ENCODE measurements around the gene COG2. TPM values are rescaled to one million over a fixed set of nuclear protein-coding genes. Genes with fewer than 3 reads are reported as not detected.

COG2 gene
- total RNA-seq, 1 donor from 2014 or later, result 34.0 TPM

DNA sequence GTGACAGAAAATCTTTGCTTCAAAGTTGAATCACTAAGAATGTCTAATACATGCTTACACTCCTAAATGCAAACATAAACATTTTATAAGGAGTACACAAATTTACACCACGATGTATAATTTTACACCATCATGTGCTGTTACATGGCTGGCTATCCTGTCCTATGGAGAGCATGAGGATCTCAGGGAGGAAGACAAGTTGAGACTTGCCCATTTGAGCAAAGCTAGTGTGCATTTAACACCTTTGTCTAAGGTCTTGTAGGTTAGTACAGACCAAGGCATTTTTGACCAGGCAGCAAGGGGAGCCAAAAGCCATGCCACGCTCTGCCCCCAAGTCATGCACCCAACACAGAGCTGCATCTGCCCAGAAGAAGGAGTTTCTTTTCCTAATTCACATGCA is 14.5 kb upstream of the COG2 start:
- Mint-ChIP-seq H3K27ac (no peak overlapping the region), H3K4me3 (no peak overlapping the region), H3K36me3 (no peaks in the 10 kb centered on the region), H3K9me3 (no peaks in the 10 kb centered on the region), H3K27me3 (no peaks in the 10 kb centered on the region), H3K4me1 (ENCODE audit: unreplicated experiment) (peaks cover 8% of the 10 kb centered on the region)
- TF ChIP-seq, protein P1, sequence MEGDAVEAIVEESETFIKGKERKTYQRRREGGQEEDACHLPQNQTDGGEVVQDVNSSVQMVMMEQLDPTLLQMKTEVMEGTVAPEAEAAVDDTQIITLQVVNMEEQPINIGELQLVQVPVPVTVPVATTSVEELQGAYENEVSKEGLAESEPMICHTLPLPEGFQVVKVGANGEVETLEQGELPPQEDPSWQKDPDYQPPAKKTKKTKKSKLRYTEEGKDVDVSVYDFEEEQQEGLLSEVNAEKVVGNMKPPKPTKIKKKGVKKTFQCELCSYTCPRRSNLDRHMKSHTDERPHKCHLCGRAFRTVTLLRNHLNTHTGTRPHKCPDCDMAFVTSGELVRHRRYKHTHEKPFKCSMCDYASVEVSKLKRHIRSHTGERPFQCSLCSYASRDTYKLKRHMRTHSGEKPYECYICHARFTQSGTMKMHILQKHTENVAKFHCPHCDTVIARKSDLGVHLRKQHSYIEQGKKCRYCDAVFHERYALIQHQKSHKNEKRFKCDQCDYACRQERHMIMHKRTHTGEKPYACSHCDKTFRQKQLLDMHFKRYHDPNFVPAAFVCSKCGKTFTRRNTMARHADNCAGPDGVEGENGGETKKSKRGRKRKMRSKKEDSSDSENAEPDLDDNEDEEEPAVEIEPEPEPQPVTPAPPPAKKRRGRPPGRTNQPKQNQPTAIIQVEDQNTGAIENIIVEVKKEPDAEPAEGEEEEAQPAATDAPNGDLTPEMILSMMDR (conservative IDR thresholded peaks at IDR 0.05), result no peak
- no peak for DNase-seq (ENCODE audit: extremely low spot score, unreplicated experiment)

DNA sequence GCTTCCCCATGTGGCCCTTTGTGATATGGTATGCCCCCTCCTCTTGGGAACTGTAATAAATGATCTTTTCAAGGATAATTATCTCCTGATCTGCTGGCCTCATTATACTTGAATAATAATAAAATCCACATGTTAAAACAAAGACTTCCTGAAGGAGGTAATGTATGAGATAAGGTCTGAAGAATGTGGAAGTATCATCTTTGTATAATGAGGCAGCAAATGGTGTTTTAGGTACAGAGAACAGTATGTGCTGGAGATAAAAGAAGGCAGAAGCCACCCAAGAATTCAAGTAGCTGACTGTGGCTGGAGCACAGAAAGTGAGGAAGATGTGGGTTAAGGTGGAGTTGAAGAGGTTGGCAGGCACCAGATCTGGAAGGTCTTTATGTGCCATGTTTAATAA is 12.8 kb upstream of the COG2 start:
- DNase-seq (ENCODE audit: extremely low spot score, unreplicated experiment), result no peak
- H3K36me3 Mint-ChIP-seq, result no peaks in the 10 kb centered on the region
- H3K27ac Mint-ChIP-seq, result no peak overlapping the region
- peaks cover 8% of the 10 kb centered on the region for H3K4me1 Mint-ChIP-seq (ENCODE audit: unreplicated experiment)
- TF ChIP-seq, protein P1 (conservative IDR thresholded peaks at IDR 0.05), result no peak
- H3K27me3 Mint-ChIP-seq, result no peaks in the 10 kb centered on the region
- no peak overlapping the region for H3K4me3 Mint-ChIP-seq
- H3K9me3 Mint-ChIP-seq, result no peaks in the 10 kb centered on the region

DNA sequence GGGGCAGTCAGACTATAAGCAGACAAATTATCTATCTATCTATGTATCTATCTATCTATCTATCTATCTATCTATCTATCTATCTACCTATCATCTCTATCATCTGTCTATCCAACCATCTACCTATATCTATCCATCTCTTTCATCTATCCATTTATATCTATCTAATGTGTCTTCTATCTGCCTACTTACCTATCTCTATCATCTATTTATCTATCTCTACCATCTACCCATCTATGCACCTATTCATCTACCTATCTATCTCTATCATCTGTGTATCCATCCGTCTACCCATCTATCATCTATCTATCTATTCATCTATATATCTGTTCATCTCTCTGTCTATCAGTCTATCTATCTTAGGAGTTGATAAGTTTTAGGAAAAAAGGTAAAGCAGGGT is 10.8 kb upstream of the COG2 start:
- no peaks in the 10 kb centered on the region for H3K9me3 Mint-ChIP-seq
- no peaks in the 10 kb centered on the region for H3K36me3 Mint-ChIP-seq
- no peak overlapping the region for H3K4me3 Mint-ChIP-seq
- no peak overlapping the region for H3K27ac Mint-ChIP-seq
- TF ChIP-seq, protein P1 (conservative IDR thresholded peaks at IDR 0.05), result no peak
- DNase-seq (ENCODE audit: extremely low spot score, unreplicated experiment), result no peak
- H3K4me1 Mint-ChIP-seq (ENCODE audit: unreplicated experiment), result no peaks in the 10 kb centered on the region
- peaks cover under 1% of the 10 kb centered on the region for H3K27me3 Mint-ChIP-seq

DNA sequence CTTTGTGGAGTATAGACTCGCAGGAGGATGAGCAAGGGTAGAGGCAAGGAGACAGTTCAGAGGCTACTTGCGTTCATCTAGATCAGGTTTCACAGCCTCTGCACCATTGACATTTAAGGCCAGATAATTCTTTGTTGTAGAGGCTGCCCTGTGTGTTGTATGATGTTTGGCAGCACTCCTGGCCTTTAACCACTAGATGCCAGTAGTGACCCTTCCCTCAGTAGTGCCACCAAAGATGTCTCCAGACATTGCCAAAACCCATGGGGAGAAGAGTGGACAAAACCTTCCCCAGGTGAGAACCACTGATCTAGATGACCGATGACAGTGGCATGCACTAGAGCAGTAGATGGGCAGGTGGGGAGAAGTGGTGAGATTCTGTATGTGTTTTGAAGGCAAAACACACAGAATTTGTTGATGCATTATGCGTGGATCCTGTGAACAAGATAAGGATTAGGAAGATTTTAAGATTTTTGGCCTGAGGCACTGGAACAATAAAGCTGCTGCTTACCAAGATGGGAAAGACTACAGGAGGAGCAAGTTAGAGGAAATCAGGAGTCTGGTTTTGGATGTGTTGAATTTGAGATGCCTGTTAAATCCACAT is 9.9 kb upstream of the COG2 start:
- peaks cover 6% of the 10 kb centered on the region for H3K27me3 Mint-ChIP-seq
- H3K4me3 Mint-ChIP-seq, result no peak overlapping the region
- H3K27ac Mint-ChIP-seq, result no peak overlapping the region
- TF ChIP-seq, protein P1 (conservative IDR thresholded peaks at IDR 0.05), result peak; percentile 72
- DNase-seq (ENCODE audit: extremely low spot score, unreplicated experiment), result no peak
- peaks cover 4% of the 10 kb centered on the region for H3K4me1 Mint-ChIP-seq (ENCODE audit: unreplicated experiment)
- no peaks in the 10 kb centered on the region for H3K36me3 Mint-ChIP-seq
- no peaks in the 10 kb centered on the region for H3K9me3 Mint-ChIP-seq

DNA sequence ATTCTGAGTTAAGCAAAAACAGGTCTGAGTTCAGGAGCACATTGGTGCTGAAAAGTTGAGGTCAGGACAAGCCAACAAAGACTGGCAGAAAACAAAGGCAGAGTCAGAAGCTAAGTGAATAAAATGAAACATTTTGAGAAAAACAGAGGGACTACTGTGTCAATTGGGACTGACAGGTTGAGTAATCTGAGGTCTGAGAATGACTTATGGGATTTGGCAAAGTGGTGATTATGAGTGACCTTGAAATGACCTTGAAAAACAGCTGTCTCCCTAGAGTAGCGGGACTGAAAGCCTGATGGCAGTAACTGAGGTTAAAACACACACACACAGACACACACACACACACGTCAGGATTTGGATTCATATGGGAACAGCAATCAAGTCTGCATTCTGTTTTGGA is 8.8 kb upstream of the COG2 start:
- DNase-seq (ENCODE audit: extremely low spot score, unreplicated experiment), result no peak
- Mint-ChIP-seq H3K4me1 (ENCODE audit: unreplicated experiment) (peaks cover 9% of the 10 kb centered on the region), H3K9me3 (peaks cover 4% of the 10 kb centered on the region), H3K27me3 (peaks cover 11% of the 10 kb centered on the region), H3K4me3 (no peak overlapping the region), H3K36me3 (no peaks in the 10 kb centered on the region), H3K27ac (no peak overlapping the region)
- TF ChIP-seq, protein P1 (conservative IDR thresholded peaks at IDR 0.05), result no peak

DNA sequence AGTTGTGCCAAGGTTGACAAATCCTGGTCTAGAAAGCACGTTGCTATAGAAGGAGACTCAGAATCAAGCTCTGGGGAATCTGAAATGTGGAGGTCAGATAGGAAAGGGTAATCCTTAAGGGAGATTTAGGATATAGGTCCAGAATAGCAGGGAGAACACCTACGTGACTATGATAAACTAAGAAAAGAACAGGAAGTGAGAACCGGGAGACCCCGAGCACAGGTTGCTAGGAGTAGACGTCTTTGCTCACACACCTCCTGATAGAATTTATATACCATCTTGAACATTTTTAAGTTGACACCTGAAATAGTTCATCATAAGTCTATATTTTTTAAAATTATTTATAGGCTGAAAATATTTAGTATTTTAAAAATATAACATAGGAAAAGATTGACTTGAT is 7.9 kb upstream of the COG2 start:
- H3K27me3 Mint-ChIP-seq, result peaks cover 11% of the 10 kb centered on the region
- no peak overlapping the region for H3K27ac Mint-ChIP-seq
- H3K4me3 Mint-ChIP-seq, result no peak overlapping the region
- peaks cover 4% of the 10 kb centered on the region for H3K9me3 Mint-ChIP-seq
- no peaks in the 10 kb centered on the region for H3K36me3 Mint-ChIP-seq
- peaks cover 9% of the 10 kb centered on the region for H3K4me1 Mint-ChIP-seq (ENCODE audit: unreplicated experiment)
- TF ChIP-seq, protein P1 (conservative IDR thresholded peaks at IDR 0.05), result no peak
- no peak for DNase-seq (ENCODE audit: extremely low spot score, unreplicated experiment)

Data from type B pancreatic cell (in vitro differentiated cells).